H1 (cell line): ENCODE measurements around the gene GPR65. TPM values are rescaled to one million over a fixed set of nuclear protein-coding genes. Genes with fewer than 3 reads are reported as not detected.

ENCODE experiments used
- CTCF ChIA-PET: fragments of 300-600 bp; sonication (Branson Sonifier 250); formaldehyde crosslinking; loops from one replicate; lab custom pipeline; 2021; ENCODE audit not compliant: partially characterized antibody; lab: Charles Lee
- POLR2A ChIA-PET: fragments of 300-600 bp; sonication (Branson Sonifier 250); formaldehyde crosslinking; loops from one replicate; lab custom pipeline; 2021; ENCODE audit warnings: inconsistent platforms; ENCODE audit not compliant: partially characterized antibody; lab: Charles Lee
- DNase-seq, 2 experiments: peaks; one replicate each; pipeline versions ENCODE4 v3.0.0 to v3.0.0-alpha.2; 2010 to 2022; ENCODE audit warnings: low spot score in 2 of 2, low read depth in 1 of 2, mixed read lengths in 1 of 2
- FAIRE-seq: peaks from 2 replicates; lab custom pipeline; 2011; peaks lifted over from hg19 to GRCh38; lab: Jason Lieb, UNC
- H2AFZ ChIP-seq: 2 replicates; pipeline ENCODE4 v1.8.1; 2012; ENCODE audit warnings: low read length, inconsistent platforms
- H2AK5ac ChIP-seq: 2 replicates; pipeline ENCODE4 v1.6.1; 2013; ENCODE audit warnings: low read depth, low read length
- H2BK120ac ChIP-seq: replicated peaks from 2 replicates; pipeline ENCODE3; 2013; ENCODE audit warnings: low read depth, low read length, inconsistent platforms
- H2BK12ac ChIP-seq: 2 replicates; pipeline ENCODE4 v1.6.1; 2013; ENCODE audit warnings: low read depth, low read length
- H2BK15ac ChIP-seq: 2 replicates; pipeline ENCODE4 v1.6.1; 2013; ENCODE audit warnings: low read length
- H2BK20ac ChIP-seq: 2 replicates; pipeline ENCODE4 v1.6.1; 2013; ENCODE audit warnings: low read length
- H2BK5ac ChIP-seq: 2 replicates; pipeline ENCODE4 v1.6.1; 2013; ENCODE audit warnings: low read depth, low read length
- H3K14ac ChIP-seq: 2 replicates; pipeline ENCODE4 v1.6.1; 2013; ENCODE audit warnings: inconsistent platforms; ENCODE audit not compliant: insufficient read length
- H3K18ac ChIP-seq: 2 replicates; pipeline ENCODE4 v1.6.1; 2013; ENCODE audit warnings: low read length; ENCODE audit errors: extremely low read depth
- H3K23ac ChIP-seq: 2 replicates; pipeline ENCODE4 v1.6.1; 2013; ENCODE audit warnings: inconsistent platforms; ENCODE audit not compliant: insufficient read length
- H3K23me2 ChIP-seq: 2 replicates; pipeline ENCODE4 v1.6.1; 2013; ENCODE audit warnings: low read depth, low read length
- H3K27ac ChIP-seq: 2 replicates; pipeline ENCODE4 v1.6.1; 2011; ENCODE audit warnings: low read depth, low read length, inconsistent platforms
- H3K27me3 ChIP-seq, 4 experiments: replicated peaks in 1 of 4; 1 replicate in 1 of 4; 2 replicates in 3 of 4; pipeline versions ENCODE4 v1.6.1 to v1.8.1; 2011 to 2013; ENCODE audit warnings: low read length in 3 of 4, mild to moderate bottlenecking in 3 of 4, inconsistent platforms in 2 of 4, mixed read lengths in 2 of 4, moderate library complexity in 1 of 4; ENCODE audit not compliant: control insufficient read depth in 3 of 4, insufficient read depth in 3 of 4; ENCODE audit errors: extremely low read depth in 1 of 4
- H3K36me3 ChIP-seq, 4 experiments: 2 replicates each; pipeline versions ENCODE4 v1.6.1 to v1.8.1; 2011 to 2013; ENCODE audit warnings: mild to moderate bottlenecking in 4 of 4, low read length in 3 of 4, moderate library complexity in 2 of 4, control low read depth in 1 of 4, inconsistent platforms in 1 of 4; ENCODE audit not compliant: insufficient read depth in 4 of 4, control insufficient read depth in 2 of 4
- H3K4ac ChIP-seq: replicated peaks from 2 replicates; pipeline ENCODE3; 2013; ENCODE audit warnings: low read length, low read depth, mixed read lengths, inconsistent platforms; ENCODE audit not compliant: insufficient read length
- H3K4me1 ChIP-seq, 4 experiments: replicated peaks in 1 of 4; 1 replicate in 1 of 4; 2 replicates in 3 of 4; pipeline versions ENCODE4 v1.6.1 to v1.8.1; 2011 to 2013; ENCODE audit warnings: low read length in 3 of 4, inconsistent platforms in 2 of 4, mixed read lengths in 1 of 4; ENCODE audit not compliant: insufficient read depth in 4 of 4, control insufficient read depth in 3 of 4
- H3K4me2 ChIP-seq, 2 experiments: 2 replicates each; pipeline versions ENCODE4 v1.6.1 to v1.8.1; 2011 to 2013; ENCODE audit warnings: low read depth in 2 of 2, low read length in 2 of 2, control low read depth in 1 of 2, inconsistent platforms in 1 of 2, mild to moderate bottlenecking in 1 of 2; ENCODE audit not compliant: insufficient read depth in 1 of 2
- H3K4me3 ChIP-seq, 4 experiments: fragments of 200-600, 300-600 bp in 1 of 4; sonication (generic), shearing (Covaris generic), sonication (Bioruptor Twin) in 1 of 4; 2 replicates each; pipeline versions ENCODE4 v1.5.1 to v1.8.1; 2011 to 2016; ENCODE audit warnings: low read length in 4 of 4, low read depth in 3 of 4, control low read depth in 2 of 4, inconsistent platforms in 2 of 4, mild to moderate bottlenecking in 2 of 4, mixed read lengths in 1 of 4, moderate library complexity in 1 of 4; ENCODE audit not compliant: insufficient read depth in 2 of 4; ENCODE audit errors: extremely low read depth in 1 of 4
- H3K56ac ChIP-seq: replicated peaks from 2 replicates; pipeline ENCODE3; 2013; ENCODE audit warnings: low read depth, mild to moderate bottlenecking, mixed read lengths, low read length, inconsistent platforms; ENCODE audit not compliant: insufficient read length
- H3K79me1 ChIP-seq: 2 replicates; pipeline ENCODE4 v1.6.1; 2013; ENCODE audit warnings: low read depth, low read length, control low read depth
- H3K79me2 ChIP-seq, 2 experiments: 2 replicates each; pipeline versions ENCODE4 v1.6.1 to v1.8.1; 2012 to 2013; ENCODE audit warnings: low read length in 2 of 2, mild to moderate bottlenecking in 2 of 2, inconsistent platforms in 1 of 2; ENCODE audit not compliant: insufficient read depth in 2 of 2, control insufficient read depth in 1 of 2
- H3K9ac ChIP-seq, 4 experiments: replicated peaks in 1 of 4; 1 replicate in 1 of 4; 2 replicates in 3 of 4; pipeline versions ENCODE4 v1.6.1 to v1.8.1; 2011 to 2013; ENCODE audit warnings: low read depth in 3 of 4, low read length in 3 of 4, control low read depth in 2 of 4, mild to moderate bottlenecking in 2 of 4, moderate library complexity in 2 of 4, inconsistent platforms in 1 of 4; ENCODE audit errors: extremely low read depth in 1 of 4
- H3K9me3 ChIP-seq, 2 experiments: 2 replicates each; pipeline versions ENCODE4 v1.6.1 to v1.8.1; 2012 to 2013; ENCODE audit warnings: mild to moderate bottlenecking in 2 of 2, moderate library complexity in 2 of 2, control low read depth in 1 of 2, inconsistent platforms in 1 of 2, low read depth in 1 of 2, low read length in 1 of 2, mixed read lengths in 1 of 2; ENCODE audit not compliant: insufficient read depth in 2 of 2
- H4K20me1 ChIP-seq, 2 experiments: replicated peaks in 1 of 2; 2 replicates each; pipeline versions ENCODE3 to v1.8.1; 2011 to 2013; ENCODE audit warnings: inconsistent platforms in 2 of 2, low read length in 2 of 2, mild to moderate bottlenecking in 1 of 2; ENCODE audit not compliant: insufficient read depth in 2 of 2, control insufficient read depth in 1 of 2
- H4K5ac ChIP-seq: 2 replicates; pipeline ENCODE4 v1.6.1; 2013; ENCODE audit warnings: low read length, low read depth, mixed read lengths, inconsistent platforms; ENCODE audit not compliant: insufficient read length
- H4K8ac ChIP-seq: 2 replicates; pipeline ENCODE4 v1.8.0; 2013; ENCODE audit warnings: mild to moderate bottlenecking, moderate library complexity, low read length, inconsistent platforms; ENCODE audit not compliant: insufficient read depth; ENCODE audit errors: extremely low read depth
- H4K91ac ChIP-seq: replicated peaks from 2 replicates; pipeline ENCODE3; 2013; ENCODE audit warnings: low read length, mixed read lengths, inconsistent platforms; ENCODE audit not compliant: insufficient read length
- GTF2F1 ChIP-seq: IDR thresholded peaks from 2 replicates; pipeline ENCODE4 v1.6.1; 2012; ENCODE audit warnings: low read depth, low read length, improper control_type of control experiment, borderline replicate concordance
- KDM5A ChIP-seq: fragments of 200-600 bp; IDR thresholded peaks from 2 replicates; pipeline ENCODE4 v1.7.1; 2012; ENCODE audit warnings: mild to moderate bottlenecking, low read length, inconsistent platforms, mixed read lengths
- YY1 ChIP-seq: IDR thresholded peaks from 2 replicates; pipeline ENCODE4 v1.6.1; 2011; ENCODE audit warnings: low read depth, mild to moderate bottlenecking, low read length
- WGBS, 2 experiments: shearing (Covaris generic) in 1 of 2; methylation state at CpG; one replicate each; pipeline versions ENCODE4 v1.1.6 to v1.1.7; 2013 to 2015; ENCODE audit warnings: low lambda C conversion rate in 2 of 2, mixed read lengths in 2 of 2, inconsistent platforms in 1 of 2, low coverage in 1 of 2, missing lambda C conversion rate in 1 of 2; ENCODE audit not compliant: insufficient replicate concordance in 2 of 2, insufficient coverage in 1 of 2, insufficient read length in 1 of 2; ENCODE audit errors: extremely low coverage in 1 of 2, missing lambda C conversion rate in 1 of 2; 5-methylcytosine and 5-hydroxymethylcytosine counted together
- polyA plus RNA-seq, 7 experiments: library from polyadenylated mRNA; depleted of rRNA in 3 of 7; stranded (reverse) in 5 of 7; unstranded in 2 of 7; fragments of >200 nt in 5 of 7; fragments of 200-250 nt in 2 of 7; gene quantifications; 1 replicate in 5 of 7; 2 replicates in 1 of 7; 4 replicates in 1 of 7; pipeline versions ENCODE4 v1.2.1 to v1.2.3, GENCODE V29; 2011 to 2013; ENCODE audit warnings: missing spikeins in 2 of 7, mixed read lengths in 2 of 7
- total RNA-seq: library from RNA; stranded (reverse); fragmentation: NEBNext Ultra II Directional; extraction: Animal tissue kit (Norgen Biotek cat#: 25700); gene quantifications from 2 replicates; pipeline ENCODE4 v1.2.1, GENCODE V29; 2021

The GPR65 gene
- total and polyA plus RNA-seq, 2 of the 8 experiments (the other 6 are each of a cell fraction or from before 2014, with no cell fraction given) = not detected

DNA sequence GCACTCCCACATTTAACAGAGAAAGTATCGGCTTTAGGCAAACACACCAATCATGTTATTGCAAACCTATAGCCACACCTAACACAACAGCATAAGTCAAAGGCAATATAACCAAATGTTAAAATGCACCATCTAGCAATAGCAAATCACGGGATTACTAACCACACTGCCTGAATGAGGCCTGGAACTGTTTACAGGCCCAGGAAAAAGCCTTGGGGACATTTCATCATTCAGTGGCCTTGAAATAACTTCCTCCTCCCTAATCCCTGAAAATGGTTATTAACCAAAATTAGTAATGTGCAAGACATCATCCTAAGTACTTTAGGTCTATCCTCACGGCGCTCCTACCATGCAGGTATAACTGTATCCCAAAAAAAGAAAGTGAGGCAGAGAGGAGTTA lies 14.3 kb upstream of the GPR65 start:
- H3K36me3 ChIP-seq = no peaks in the 10 kb centered on the region
- 95% methylated on average over 4 of the region's 4 CpGs; no CpG with 5 or more reads in 1 of the 2 experiments for WGBS, 2 experiments
- H3K4ac ChIP-seq = no peak overlapping the region
- no peak for TF ChIP-seq GTF2F1
- TF ChIP-seq YY1 = no peak
- no peak for TF ChIP-seq KDM5A
- no peak overlapping the region for H3K9ac ChIP-seq
- no peak overlapping the region for H3K18ac ChIP-seq
- no peak overlapping the region for H2BK5ac ChIP-seq
- no peak overlapping the region for H2BK15ac ChIP-seq
- H2BK20ac ChIP-seq = no peak overlapping the region
- no peaks in the 10 kb centered on the region for H4K20me1 ChIP-seq
- H4K91ac ChIP-seq = no peak overlapping the region
- H2BK120ac ChIP-seq = no peak overlapping the region
- H3K23ac ChIP-seq = no peak overlapping the region
- no peak for FAIRE-seq
- no peak overlapping the region for H3K27ac ChIP-seq
- ChIA-PET CTCF (interaction anchor here (1.1 to 1.4 kb wide), 2 partner anchors 25 to 45 kb away, joined by 3 to 6 read pairs; no protein-coding TSS in a partner anchor), POLR2A (no interaction called here)
- no peak overlapping the region for H4K8ac ChIP-seq
- no peak overlapping the region for H3K14ac ChIP-seq
- H2BK12ac ChIP-seq = no peak overlapping the region
- no peak overlapping the region for H3K4me3 ChIP-seq
- no peak overlapping the region for H3K4me2 ChIP-seq
- H2AFZ ChIP-seq = no peak overlapping the region
- DNase-seq = no peak
- peaks cover 8% of the 10 kb centered on the region; the same call in 1 of the 2 replicates for H3K23me2 ChIP-seq
- H3K79me2 ChIP-seq = no peaks in the 10 kb centered on the region
- no peak overlapping the region for H4K5ac ChIP-seq
- peaks cover 0 to 3% (median 0%) of the 10 kb centered on the region in 4 experiments; a peak in 3 of 7 replicates for H3K4me1 ChIP-seq
- H2AK5ac ChIP-seq = no peak overlapping the region
- H3K56ac ChIP-seq = no peak overlapping the region
- H3K27me3 ChIP-seq = no peaks in the 10 kb centered on the region
- H3K9me3 ChIP-seq = no peaks in the 10 kb centered on the region
- H3K79me1 ChIP-seq = no peaks in the 10 kb centered on the region
